EH (cell line): ENCODE data around the gene NAGK.
"Not testable (repeated sequence)": the region's sequence is repeated elsewhere in the genome, so short reads cannot be mapped to it uniquely, and the experiment has no call there.

Source experiments
- DNase-seq: peaks from one replicate; pipeline ENCODE4 v3.0.0-alpha.2; 2015; ENCODE audit warnings: low read depth

The NAGK gene

DNA sequence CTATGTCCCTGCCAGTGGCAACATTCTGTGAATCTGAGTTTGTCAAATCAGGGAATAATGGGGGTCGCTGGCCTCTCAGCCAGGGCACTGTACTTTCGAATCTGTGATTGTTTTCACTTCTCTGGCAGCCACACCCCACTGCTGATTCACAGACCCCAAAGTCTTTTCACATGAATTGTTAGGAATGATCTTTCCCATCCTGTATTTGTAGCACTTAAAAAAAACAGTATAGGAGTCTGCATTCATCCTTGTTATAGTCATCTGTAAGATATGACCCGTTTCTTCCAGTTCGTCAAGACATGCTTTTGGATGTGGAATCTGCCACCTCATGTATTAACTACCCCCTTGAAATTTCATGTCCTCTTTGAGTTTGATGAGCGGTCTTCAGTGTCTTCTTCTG lies 928 bp downstream of the NAGK start:
- peak; percentile 60 for DNase-seq

DNA sequence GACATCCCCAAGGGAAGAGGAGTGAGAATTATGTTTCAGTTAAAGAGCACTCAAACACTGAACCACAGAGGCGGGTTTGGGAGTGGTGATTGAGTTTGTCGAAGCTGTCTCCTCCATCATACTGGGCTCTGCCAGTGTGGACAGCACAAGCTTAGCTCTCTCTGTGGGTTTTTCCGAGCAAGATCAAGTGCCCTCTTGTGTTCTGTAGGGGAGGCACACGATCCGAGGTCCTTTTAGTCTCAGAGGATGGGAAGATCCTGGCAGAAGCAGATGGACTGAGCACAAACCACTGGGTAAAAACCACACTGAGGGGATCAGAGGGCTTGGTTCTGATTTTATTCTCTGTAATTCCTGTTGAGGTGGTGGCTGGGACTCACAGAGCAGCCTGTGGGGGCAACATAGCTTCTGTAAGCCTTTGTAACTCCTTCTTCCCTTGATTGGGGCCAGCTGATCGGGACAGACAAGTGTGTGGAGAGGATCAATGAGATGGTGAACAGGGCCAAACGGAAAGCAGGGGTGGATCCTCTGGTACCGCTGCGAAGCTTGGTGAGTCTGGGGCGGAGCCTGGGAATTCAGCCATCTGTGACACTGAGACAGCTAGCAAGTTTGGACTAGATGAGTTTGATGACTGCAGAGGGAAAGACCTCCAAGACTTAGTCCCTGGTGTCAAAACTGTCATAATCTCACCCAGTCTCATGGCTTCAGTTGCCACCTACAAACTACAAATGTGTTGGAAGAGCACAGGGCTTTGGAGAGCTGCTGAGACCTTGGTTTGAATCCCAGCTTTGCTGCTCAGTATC lies 2.0 kb downstream of the NAGK start:
- peak; percentile 59 for DNase-seq

DNA sequence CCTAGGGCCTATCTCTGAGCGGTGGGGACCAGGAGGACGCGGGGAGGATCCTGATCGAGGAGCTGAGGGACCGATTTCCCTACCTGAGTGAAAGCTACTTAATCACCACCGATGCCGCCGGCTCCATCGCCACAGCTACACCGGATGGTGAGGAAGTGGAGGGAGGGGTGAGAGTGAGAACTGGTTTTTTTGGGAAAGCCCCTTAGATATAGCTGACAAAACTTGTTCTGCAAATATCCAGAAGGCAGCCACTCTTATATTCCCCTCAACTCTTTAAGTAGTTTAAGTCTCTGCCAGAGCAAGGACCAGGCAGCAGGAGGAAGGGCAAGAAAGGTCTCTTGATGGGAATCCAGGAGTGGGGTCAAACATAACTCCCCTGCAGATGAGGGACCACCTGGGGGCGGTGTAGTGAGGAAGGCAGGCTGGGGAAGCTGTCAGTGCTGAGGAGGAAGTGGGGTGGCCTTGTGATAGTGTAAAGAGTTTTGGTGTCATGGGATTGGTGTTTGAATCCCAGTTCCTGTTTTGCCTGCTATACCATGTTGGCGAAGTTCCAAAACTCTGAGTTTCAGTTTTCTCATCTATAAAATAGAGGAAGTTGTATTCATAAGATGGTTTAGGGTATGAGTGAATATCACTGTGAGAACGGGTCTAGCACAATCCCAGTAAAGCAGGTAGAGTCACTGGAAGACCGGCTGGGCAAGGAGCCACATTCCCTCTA lies 3.4 kb downstream of the NAGK start:
- DNase-seq = peak; percentile 11

DNA sequence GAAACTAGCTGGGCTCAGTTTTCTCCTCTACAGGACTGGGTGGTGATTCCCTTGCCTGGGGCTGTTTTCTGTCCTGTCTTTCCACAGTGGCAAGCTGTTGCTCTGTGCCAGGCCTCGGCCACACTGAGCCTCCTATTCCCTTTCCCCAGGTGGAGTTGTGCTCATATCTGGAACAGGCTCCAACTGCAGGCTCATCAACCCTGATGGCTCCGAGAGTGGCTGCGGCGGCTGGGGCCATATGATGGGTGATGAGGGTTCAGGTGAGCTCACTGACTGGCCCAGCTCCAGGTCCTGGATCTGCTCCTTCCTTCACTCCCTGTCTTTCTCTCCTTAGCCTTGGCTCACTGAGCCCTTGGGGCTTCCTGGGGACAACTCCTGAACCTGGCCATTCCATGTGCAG lies 4.0 kb downstream of the NAGK start:
- DNase-seq = no peak

DNA sequence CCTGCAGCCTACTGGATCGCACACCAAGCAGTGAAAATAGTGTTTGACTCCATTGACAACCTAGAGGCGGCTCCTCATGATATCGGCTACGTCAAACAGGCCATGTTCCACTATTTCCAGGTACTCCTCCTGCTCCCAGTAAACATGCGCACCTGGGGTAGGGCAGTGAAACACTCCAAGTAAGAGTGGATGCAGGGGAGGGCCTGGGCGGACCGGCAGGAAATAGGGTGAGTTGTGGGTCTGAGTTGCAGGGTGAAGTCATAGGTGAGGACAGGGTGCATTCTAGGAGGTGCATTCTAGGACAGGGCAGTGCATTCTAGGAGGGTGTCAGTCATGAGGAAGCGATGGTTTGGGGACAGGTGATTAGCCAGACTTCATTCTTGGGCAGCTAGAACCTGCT lies 5.0 kb downstream of the NAGK start:
- no peak for DNase-seq

DNA sequence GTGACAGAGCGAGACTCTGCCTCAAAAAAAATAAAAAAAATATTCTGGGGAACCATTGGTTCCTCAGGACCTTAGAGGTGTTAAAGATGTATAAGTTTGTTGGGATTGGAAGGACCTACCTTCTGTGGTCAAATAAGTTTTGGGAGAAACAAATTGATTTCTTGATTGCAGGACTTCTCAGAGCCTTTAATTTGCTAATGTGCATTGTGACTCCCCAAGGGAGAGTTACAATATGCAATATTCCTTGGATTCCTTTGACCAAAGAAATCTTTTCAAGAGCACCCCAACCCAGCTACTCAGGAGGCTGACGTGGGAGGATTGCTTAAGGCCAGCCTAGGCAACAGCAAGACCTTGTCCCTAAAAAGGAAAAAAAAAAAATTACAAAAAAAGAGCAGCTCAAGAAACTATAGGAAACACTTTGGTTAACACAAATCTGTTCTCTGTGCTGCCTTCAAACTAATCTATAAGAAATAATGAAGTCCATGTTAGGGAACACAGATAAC lies 6.5 kb downstream of the NAGK start:
- DNase-seq = no peak

DNA sequence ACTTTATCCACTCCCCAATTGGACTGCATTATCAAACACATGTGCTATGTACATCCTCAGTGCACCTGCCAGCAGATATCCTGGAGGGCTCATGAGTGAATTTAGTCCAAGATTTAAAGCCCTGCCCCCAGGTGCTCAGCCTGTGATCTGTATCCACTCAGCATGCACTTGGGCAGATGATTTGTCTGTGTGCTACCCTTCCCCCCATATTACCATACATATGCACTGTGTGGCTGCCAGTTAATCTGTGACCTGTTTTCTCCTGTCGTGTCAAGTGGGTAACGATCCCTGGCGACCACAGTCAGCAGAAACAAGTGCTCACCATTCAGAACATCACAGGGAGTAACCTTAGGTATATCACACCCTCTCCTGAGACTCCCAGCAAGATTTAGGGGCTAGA lies 10.2 kb downstream of the NAGK start:
- DNase-seq = no peak

DNA sequence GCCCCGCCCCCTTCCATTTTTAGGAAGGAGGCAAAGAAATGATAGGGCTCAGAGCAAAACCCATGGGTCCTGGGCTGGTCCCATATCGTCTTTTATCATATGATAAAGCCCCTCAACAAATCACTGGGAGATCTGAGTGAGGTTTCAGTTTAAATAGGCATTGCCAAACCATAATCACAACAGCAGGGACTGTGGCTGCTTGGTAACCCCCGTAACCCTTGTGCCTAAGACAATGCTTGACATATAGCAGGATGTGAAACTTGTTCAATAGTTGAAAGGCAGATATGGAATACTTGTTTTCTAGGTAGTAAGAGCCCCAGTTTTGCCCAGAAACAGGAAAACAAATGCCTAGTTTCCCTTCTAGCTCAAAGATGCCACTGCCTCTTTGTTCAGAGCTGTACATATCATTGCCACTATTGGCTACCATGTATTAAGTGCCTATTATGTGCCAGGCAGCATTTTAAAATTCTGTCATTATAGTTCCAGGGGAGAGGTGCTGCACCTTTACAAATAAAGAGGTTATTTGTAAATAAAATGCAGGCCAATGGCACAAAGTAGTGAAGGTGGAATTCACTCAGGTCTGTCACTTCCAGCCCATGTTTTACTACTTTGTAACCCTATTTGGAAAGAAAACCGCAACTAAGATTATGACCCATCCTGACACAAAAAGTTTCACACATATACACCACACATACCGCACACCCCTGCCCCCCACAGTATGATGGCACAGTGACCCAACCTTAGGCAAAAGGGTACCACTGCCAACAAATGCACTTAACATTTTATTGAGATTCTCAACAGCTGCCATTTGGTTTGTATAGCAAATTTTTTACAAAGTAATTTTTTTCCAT lies 14.2 kb downstream of the NAGK start:
- no peak for DNase-seq

DNA sequence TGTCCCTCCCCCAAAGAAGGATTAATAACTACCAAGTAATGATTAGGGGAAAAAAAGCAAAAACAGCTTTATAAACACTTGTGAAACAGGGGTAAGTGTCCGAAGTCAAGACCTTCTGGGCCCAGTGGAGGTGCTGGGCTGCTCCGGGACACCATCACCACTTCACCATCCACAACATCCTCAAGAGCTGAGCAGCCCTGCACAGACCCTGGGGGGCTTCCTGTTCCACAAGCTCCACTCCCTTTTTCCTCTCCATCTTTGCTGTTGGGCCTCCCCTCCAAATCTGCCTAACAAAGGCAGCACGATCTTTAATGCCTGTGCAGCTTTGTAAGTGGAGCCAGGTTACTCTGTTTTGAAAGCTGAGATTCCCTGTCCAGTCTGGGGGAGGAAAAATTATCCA lies 14.8 kb downstream of the NAGK start:
- DNase-seq = not testable (repeated sequence)

DNA sequence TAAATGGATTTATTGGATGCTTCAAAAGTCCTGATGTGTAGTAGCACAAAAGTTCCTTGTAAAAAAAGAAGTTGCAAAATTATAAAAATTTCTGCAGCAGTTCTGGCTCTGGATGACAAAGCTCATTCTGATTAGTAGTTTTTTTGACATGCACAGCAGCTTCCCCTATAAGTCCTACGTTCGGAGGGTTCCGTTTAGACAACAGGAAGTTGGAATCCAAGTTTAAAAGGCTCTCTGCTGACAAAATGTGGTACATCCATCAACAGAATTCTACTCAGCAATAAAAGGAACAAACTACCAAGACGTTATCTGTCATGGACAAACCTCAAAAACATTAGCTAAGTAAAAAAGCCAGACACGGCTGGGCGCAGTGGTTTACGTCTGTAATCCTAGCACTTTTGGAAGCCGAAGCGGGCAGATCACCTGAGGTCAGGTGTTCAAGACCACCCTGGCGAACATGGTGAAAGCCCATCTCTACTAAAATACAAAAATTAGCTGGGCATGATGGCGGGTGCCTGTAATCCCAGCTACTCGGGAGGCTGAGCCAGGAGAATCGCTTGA lies 15.4 kb downstream of the NAGK start:
- not testable (repeated sequence) for DNase-seq

DNA sequence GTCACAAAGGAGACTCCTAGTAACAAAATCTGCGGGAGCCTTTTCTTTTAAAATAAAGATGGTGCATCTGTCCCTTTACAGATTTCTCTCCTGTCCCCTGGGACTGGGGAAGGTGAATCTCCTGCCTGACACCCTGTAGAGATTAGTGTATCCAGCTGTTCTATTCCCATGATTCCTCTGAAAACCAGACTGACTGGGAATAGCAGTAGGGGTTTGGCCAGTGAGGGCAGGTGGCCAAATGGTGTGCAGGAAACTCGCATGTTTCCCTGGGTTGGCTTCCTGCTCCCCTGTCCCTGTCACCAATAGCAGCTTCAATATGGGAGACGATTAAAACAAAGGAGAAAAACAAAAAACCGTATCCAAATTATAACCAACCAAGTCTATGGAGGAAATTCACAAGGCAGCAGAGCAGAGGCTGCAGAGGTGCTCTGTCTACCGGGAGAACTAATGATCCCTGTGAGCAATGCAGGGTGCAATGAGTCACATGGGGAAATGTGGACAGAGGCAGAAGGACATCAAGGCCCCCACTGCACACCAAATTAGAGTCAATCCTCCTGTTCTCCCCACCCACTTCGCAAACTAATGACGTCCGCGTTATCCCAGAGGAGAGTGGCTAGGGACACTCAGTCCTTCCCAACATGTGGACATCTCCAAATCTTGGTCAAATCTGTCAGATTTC lies 17.0 kb downstream of the NAGK start:
- DNase-seq = not testable (repeated sequence)

DNA sequence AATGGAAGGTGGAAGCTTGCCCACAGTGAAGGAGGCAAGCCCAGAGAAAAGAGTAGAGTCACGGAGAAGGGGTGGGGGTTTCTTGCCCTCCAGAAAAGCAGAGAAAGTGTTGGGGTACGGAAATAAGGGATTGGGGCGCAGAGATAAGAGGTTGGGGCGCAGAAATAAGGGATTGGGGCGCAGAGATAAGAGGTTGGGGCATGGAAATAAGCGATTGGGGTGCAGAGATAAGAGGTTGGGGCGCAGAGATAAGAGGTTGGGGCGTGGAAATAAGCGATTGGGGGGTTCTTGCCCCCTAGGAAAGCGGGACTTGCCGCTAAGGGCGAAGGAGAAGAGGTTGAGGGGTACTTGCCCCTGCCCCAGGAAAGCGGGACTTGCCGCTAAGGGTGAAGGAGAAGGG lies 21.0 kb downstream of the NAGK start:
- DNase-seq = not testable (repeated sequence)

DNA sequence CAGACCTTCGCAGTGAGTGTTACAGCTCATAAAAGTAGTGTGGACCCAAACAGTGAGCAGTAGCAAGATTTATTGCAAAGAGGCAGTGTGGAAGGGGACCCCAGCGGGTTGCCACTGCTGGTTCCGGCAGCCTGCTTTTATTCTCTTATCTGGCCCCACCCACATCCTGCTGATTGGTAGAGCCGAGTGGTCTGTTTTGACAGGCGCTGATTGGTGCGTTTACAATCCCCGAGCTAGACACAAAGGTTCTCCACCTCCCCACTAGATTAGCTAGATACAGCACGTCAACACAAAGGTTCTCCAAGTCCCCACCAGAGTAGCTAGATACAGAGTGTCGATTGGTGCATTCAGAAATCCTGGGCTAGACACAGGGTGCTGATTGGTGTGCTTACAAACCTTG lies 23.4 kb downstream of the NAGK start:
- not testable (repeated sequence) for DNase-seq

DNA sequence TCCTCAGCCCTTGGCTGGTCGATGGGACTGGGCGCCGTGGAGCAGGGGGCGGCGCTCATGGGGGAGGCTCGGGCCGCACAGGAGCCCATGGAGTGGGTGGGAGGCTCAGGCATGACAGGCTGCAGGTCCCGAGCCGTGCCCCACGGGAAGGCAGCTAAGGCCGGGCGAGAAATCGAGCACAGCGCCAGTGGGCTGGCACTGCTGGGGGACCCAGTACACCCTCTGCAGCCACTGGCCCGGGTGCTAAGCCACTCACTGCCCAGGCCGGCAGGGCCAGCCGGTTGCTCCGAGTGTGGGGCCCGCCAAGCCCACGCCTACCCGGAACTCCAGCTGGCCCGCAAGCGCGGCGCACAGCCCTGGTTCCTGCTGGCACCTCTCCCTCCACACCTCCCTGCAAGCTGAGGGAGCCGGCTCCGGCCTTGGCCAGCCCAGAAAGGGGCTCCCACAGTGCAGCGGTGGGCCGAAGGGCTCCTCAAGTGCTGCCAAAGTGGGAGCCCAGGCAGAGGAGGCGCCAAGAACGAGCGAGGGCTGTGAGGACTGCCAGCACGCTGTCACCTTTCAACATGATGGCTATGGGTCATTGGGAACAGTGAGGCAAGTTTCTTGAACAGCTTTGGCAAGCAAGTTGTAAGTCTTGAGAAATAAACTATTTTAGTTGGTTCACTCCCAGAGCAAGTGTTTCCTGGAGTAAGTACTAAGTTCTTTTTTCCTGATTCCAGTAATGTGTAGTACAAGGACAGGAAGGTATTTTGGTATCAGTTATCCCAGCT lies 24.2 kb downstream of the NAGK start:
- DNase-seq = not testable (repeated sequence)

DNA sequence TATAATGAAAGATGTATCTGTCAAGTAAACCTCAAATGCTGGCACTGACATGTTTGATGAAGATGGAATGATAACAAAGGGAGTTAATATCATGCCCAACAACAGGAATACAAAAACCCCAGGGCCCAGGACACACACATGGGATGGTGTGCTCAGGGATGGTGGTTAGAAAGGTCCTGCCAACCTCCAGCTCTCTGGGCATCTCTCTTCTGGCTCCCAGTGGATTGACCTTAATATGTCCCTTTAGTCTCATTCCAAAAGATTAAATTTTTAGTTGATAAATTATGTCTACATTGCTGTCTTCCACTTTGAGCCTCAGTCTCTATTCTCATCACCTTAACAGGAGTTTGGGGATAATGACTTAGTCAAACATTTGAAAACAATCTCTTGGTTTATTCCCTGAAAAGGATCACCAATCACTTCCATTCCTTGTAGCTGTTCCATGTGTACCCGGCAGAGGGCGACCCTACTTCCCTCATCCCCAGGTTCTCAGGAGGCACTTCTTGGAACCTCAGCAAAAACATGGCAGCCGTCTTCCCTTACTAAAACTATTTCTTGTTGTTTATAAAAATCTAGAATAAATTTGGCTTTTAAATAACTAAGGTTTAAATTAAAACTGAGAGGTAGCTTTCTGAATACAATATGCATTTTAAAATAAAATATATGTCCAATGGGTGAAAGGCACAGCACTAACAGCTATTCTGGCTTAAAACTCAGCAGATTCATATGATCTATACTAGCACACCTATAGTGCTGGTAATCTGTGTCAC lies 31.9 kb downstream of the NAGK start:
- DNase-seq = peak; percentile 62

DNA sequence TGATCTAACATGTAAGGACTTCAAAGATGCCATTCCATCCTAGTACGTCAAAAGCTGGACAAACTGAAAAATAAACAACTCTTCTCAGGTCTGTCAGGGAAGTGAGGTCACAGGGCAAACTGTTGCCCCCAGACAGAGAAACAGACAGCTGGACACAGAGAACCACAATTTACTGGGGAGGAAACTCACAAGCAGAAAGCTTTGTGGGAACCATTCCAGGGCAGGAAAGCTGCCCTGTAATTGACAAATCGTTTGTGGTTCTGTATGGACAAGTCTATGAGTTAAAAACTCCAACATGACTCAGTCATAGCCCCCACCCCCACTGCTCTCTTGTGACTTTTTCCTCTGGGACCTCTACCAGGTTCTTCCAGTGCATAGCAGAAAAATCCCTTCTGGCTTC lies 33.2 kb downstream of the NAGK start:
- DNase-seq = peak; percentile 72

DNA sequence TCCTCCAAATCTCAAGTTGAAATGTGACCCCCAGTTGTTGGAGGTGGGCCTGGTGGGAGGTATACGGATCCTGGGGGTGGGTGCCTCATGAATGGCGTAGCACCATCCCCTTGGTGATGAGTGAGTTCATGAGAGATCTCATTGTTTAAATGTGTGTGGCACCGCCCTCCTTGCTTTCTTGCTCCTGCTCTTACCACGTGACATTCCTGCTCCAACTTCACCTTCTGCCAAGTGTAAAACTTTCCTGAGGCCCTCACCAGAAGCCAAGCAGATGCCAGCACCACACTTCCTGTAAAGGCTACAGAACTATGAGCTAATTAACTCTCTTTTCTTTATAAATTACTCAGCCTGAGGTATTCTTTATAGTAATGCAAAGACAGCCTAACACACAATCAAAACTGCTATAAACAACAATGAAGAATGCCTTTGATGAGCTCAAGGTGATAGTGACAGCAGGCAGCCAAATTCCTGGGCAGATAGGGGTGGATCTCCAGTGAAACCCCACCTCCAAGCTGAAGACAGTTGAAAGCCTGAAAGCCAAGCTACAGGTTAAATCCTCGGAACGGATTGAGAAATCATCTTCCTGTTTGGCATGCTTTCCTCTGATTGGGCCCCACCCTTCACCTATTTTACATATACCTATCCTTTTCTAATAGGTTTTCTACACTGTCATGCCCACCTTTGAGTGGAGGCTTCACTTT lies 34.7 kb downstream of the NAGK start:
- no peak for DNase-seq

DNA sequence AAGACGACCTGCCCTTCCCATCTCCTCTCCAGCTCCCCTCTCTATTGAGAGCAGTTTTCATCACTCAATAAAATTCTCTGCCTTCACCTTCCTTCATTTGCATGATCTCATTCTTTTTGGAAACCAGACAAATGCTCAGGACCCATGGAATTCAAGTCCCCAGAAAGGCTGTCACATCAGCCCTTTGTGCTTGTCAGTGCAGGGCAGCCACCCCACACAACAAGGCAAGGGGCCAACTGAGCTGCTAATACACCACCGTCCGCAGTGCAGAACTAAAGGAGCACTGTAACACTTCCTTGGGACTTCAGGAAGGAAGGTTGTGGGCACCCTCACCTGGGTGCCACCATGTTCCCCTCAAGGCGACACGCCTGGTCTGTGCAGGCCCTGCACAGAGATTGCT lies 35.4 kb downstream of the NAGK start:
- DNase-seq = no peak

DNA sequence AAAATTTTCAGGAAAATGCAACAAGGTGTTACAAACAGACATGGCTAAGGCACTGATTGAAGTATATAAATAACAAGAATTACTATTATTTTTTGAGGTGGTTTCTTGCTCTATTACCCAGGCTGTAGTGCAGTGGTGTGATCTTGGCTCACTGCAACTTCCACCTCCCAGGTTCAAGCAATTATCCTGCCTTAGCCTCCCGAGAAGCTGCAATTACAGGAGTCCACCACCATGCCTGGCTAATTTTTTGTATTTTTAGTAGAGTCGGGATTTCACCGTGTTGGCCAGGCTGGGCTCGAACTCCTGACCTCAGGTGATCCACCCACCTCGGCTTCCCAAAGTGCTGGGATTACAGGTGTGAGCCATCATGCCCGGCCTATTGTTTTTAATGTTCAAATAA lies 38.0 kb downstream of the NAGK start:
- DNase-seq = not testable (repeated sequence)
